A673 (cell line): ENCODE results near the gene ZNF366. TPM values are rescaled to one million over a fixed set of nuclear protein-coding genes. Genes with fewer than 3 reads are reported as not detected.

Source experiments
- BruUV-seq: library from RNA; stranded (reverse); fragments of 400-500 nt; replicated peaks from 2 replicates; lab custom pipeline; 2021; lab: Mats Ljungman, UMichigan
- CTCF ChIA-PET: fragments of 300-600 bp; sonication (Branson Sonifier 250); formaldehyde crosslinking; loops from one replicate; lab custom pipeline; 2022; ENCODE audit warnings: antibody characterized with exemption; lab: Charles Lee
- POLR2A ChIA-PET: fragments of 300-600 bp; sonication (Branson Sonifier 250); formaldehyde crosslinking; loops from one replicate; lab custom pipeline; 2022; ENCODE audit warnings: antibody characterized with exemption; ENCODE audit not compliant: low non-redundant PET; lab: Charles Lee
- DNase-seq: peaks from one replicate; pipeline ENCODE4 v3.0.0-alpha.2; 2015; ENCODE audit warnings: low spot score
- H3K27ac ChIP-seq: fragments of 200-600 bp; sonication (generic); 2 replicates; pipeline ENCODE4 v1.5.1; 2016; ENCODE audit warnings: mixed run types, low read depth, mild to moderate bottlenecking, mixed read lengths, antibody characterized with exemption, low read length; ENCODE audit not compliant: poor library complexity, severe bottlenecking
- H3K27me3 ChIP-seq: fragments of 200-600 bp; sonication (generic); replicated peaks from 2 replicates; pipeline ENCODE4 v1.6.1; 2017; ENCODE audit warnings: mixed run types, low read depth, mild to moderate bottlenecking, mixed read lengths, antibody characterized with exemption, low read length; ENCODE audit not compliant: insufficient read depth, poor library complexity
- H3K36me3 ChIP-seq: fragments of 200-600 bp; sonication (generic); 2 replicates; pipeline ENCODE4 v1.6.1; 2016; ENCODE audit warnings: mixed run types, mild to moderate bottlenecking, mixed read lengths, antibody characterized with exemption, low read length; ENCODE audit not compliant: insufficient read depth, poor library complexity, severe bottlenecking
- H3K4me1 ChIP-seq: fragments of 200-600 bp; sonication (generic); 2 replicates; pipeline ENCODE4 v1.6.1; 2017; ENCODE audit warnings: mixed run types, mild to moderate bottlenecking, mixed read lengths, antibody characterized with exemption, low read length; ENCODE audit not compliant: insufficient read depth, poor library complexity, severe bottlenecking
- H3K4me3 ChIP-seq: fragments of 200-600 bp; sonication (generic); 2 replicates; pipeline ENCODE4 v1.5.1; 2016; ENCODE audit warnings: low read depth, mixed run types, mild to moderate bottlenecking, mixed read lengths, low read length; ENCODE audit not compliant: poor library complexity, severe bottlenecking
- H3K9me3 ChIP-seq: fragments of 200-600 bp; sonication (generic); 2 replicates; pipeline ENCODE4 v1.6.1; 2016; ENCODE audit warnings: mixed run types, low read depth, mild to moderate bottlenecking, mixed read lengths, antibody characterized with exemption, low read length; ENCODE audit not compliant: poor library complexity, severe bottlenecking
- EZH2 ChIP-seq: fragments of 200-600 bp; sonication (generic); IDR thresholded peaks from 2 replicates; pipeline ENCODE4 v1.6.1; 2017; ENCODE audit warnings: borderline replicate concordance, low read depth, mild to moderate bottlenecking, mixed read lengths, antibody characterized with exemption, low read length; ENCODE audit not compliant: poor library complexity, severe bottlenecking
- intact Hi-C: fragments of 100-400 bp; cut with micrococcal nuclease; formaldehyde crosslinking; loops from one replicate; pipeline ENCODE4 v1.10.0; 2022; ENCODE audit not compliant: unreplicated experiment
- total RNA-seq: library from RNA; stranded (reverse); gene quantifications from 2 replicates; pipeline ENCODE4 v1.2.3, GENCODE V29; 2021
- TF ChIP-seq, protein P1 (sequence below): fragments of 300-800, 200-600 bp; sonication (generic); conservative IDR thresholded peaks from 2 replicates; pipeline ENCODE4 v1.5.1; 2017; ENCODE audit warnings: low read depth, mild to moderate bottlenecking, antibody characterized with exemption, low read length, moderate library complexity, mixed read lengths

Gene ZNF366
- total RNA-seq, 1 experiment from 2014 or later: not detected

- BruUV-seq: no TSS peak
- TF ChIP-seq, protein P1, sequence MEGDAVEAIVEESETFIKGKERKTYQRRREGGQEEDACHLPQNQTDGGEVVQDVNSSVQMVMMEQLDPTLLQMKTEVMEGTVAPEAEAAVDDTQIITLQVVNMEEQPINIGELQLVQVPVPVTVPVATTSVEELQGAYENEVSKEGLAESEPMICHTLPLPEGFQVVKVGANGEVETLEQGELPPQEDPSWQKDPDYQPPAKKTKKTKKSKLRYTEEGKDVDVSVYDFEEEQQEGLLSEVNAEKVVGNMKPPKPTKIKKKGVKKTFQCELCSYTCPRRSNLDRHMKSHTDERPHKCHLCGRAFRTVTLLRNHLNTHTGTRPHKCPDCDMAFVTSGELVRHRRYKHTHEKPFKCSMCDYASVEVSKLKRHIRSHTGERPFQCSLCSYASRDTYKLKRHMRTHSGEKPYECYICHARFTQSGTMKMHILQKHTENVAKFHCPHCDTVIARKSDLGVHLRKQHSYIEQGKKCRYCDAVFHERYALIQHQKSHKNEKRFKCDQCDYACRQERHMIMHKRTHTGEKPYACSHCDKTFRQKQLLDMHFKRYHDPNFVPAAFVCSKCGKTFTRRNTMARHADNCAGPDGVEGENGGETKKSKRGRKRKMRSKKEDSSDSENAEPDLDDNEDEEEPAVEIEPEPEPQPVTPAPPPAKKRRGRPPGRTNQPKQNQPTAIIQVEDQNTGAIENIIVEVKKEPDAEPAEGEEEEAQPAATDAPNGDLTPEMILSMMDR: no peak
- TF ChIP-seq EZH2: no peak
- intact Hi-C loops: no loop called here
- DNase-seq: no peak
- H3K36me3 ChIP-seq: no peaks in the 10 kb centered on the region
- H3K27ac ChIP-seq: no peak overlapping the region
- no peaks in the 10 kb centered on the region for H3K9me3 ChIP-seq
- H3K27me3 ChIP-seq: no peaks in the 10 kb centered on the region
- ChIA-PET CTCF (no interaction called here), POLR2A (no interaction called here)
- H3K4me1 ChIP-seq: peaks cover 4% of the 10 kb centered on the region
- H3K4me3 ChIP-seq: no peak overlapping the region
Measured at GRCh38 chr5:72499090-72499489, 8.1 kb downstream of the ZNF366 start.

DNA sequence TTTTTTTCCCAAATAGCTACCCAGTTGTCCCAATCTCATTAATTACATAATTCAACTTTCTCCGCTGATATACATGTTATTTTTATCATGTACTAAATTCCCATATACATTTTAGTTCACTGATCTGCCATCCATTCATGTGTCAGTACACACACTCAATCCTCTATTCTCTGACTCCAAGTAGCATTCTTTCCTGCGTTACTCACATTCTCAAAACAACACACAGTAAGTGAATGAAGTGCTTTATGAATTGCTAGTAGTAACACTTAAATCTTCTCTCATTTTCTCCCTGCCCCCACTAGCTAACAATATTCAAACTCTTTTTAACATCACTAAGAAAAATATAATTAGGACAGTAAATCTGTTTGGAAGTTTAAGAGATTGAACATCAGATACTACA, 8.9 kb downstream of the ZNF366 start:
- no peaks in the 10 kb centered on the region for H3K9me3 ChIP-seq
- H3K4me3 ChIP-seq: no peak overlapping the region
- DNase-seq: no peak
- H3K36me3 ChIP-seq: no peaks in the 10 kb centered on the region
- peaks cover 4% of the 10 kb centered on the region for H3K4me1 ChIP-seq
- no TSS peak for BruUV-seq
- TF ChIP-seq EZH2: no peak
- TF ChIP-seq, protein P1: no peak
- no peaks in the 10 kb centered on the region for H3K27me3 ChIP-seq
- no peak overlapping the region for H3K27ac ChIP-seq
- intact Hi-C loops: no loop called here
- ChIA-PET POLR2A (no interaction called here), CTCF (no interaction called here)

DNA sequence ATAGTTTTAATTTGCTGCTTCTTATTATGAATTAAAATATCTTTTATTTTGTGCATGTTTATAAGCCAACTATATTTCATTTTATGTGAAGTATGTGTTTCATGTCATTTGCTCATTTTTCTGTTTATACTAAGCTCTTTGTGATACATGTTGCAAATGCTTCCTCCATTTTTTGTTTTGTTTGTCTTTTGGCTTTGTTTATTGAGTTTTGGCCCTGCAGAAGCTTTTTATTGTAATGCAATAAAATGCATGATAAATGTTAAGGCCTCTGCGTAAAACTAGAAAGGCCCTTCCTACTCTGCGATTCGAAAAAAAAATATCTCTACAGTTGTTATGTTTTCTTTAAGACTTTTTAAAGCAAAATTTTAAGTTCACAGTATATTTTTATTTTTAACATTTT, 9.4 kb downstream of the ZNF366 start:
- Histone ChIP-seq H3K36me3 (no peaks in the 10 kb centered on the region), H3K9me3 (no peaks in the 10 kb centered on the region), H3K27me3 (no peaks in the 10 kb centered on the region), H3K27ac (no peak overlapping the region), H3K4me3 (no peak overlapping the region), H3K4me1 (peaks cover 4% of the 10 kb centered on the region)
- intact Hi-C loops: no loop called here
- CTCF ChIA-PET: no interaction called here
- POLR2A ChIA-PET: no interaction called here
- no peak for DNase-seq
- no TSS peak for BruUV-seq
- TF ChIP-seq, protein P1: no peak
- TF ChIP-seq EZH2: no peak
